Measurements from ENCODE around the gene MAGEE2.
"Not testable (repeated sequence)": the region's sequence is repeated elsewhere in the genome, so short reads cannot be mapped to it uniquely, and the experiment has no call there.

The MAGEE2 gene, protein sequence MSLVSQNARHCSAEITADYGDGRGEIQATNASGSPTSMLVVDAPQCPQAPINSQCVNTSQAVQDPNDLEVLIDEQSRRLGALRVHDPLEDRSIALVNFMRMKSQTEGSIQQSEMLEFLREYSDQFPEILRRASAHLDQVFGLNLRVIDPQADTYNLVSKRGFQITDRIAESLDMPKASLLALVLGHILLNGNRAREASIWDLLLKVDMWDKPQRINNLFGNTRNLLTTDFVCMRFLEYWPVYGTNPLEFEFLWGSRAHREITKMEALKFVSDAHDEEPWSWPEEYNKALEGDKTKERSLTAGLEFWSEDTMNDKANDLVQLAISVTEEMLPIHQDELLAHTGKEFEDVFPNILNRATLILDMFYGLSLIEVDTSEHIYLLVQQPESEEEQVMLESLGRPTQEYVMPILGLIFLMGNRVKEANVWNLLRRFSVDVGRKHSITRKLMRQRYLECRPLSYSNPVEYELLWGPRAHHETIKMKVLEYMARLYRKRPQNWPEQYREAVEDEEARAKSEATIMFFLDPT

DNA sequence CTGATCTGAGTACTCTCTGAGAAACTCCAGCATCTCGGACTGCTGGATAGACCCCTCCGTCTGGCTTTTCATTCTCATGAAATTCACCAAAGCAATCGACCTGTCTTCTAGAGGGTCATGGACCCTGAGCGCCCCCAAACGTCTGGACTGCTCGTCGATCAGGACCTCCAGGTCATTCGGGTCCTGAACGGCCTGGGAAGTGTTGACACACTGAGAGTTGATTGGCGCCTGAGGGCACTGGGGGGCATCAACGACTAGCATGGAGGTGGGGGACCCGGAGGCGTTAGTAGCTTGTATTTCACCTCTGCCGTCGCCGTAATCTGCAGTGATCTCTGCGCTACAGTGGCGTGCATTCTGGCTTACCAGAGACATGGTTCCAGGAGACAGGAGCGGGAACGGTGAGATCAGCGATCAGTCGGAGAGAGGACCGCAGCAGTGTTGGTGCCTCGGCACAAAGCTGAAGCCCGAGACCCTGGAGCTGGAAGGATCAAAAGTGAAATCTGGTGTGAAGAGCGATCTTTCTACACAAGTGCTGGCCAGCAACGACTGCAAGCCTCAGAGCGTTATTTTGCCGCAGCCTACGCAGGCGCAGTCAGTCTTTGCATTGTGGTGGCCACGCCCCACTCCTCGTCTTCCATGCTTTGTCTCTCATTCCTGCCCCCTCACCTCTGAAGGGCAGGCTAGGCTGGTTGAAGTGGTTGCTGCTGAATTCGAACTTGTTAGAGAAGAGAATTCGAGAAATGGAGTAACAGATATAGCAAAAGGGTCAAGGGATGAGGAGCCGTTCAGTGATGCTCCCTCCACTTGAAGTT lies at the start of gene MAGEE2:
Gene MAGEE2 (minus strand): TSS at position 575 of the 812 bp plus-strand sequence. CDS start 203 bp downstream, at position 372.
- H3K4me3 ChIP-seq (ENCODE audit: low read depth, low read length), result no peak within 1 kb of the TSS

DNA sequence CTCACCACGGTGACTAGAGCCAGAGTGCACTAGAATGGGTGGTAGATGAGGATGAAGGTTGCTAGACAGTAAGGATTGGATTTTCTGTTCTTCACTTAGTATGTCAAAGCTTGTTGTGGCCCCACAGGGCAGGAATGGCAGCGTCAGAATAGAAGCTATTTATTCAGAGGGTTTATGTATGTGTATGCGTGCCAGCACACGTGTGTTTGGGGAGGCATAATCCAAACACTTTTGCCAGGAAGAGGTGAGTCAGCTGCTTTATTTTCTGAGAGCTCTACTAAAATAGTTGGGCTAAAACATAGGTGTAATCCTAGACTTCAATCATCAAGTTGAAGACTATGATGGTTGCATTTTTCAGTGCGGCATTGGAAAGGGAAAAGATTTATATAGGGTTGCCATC lies 1.2 kb upstream of the MAGEE2 start:
- H3K4me3 ChIP-seq (ENCODE audit: low read depth, low read length), result no peak overlapping the region
- DNase-seq (ENCODE audit: low read depth), result no peak
- TF ChIP-seq, protein P1, sequence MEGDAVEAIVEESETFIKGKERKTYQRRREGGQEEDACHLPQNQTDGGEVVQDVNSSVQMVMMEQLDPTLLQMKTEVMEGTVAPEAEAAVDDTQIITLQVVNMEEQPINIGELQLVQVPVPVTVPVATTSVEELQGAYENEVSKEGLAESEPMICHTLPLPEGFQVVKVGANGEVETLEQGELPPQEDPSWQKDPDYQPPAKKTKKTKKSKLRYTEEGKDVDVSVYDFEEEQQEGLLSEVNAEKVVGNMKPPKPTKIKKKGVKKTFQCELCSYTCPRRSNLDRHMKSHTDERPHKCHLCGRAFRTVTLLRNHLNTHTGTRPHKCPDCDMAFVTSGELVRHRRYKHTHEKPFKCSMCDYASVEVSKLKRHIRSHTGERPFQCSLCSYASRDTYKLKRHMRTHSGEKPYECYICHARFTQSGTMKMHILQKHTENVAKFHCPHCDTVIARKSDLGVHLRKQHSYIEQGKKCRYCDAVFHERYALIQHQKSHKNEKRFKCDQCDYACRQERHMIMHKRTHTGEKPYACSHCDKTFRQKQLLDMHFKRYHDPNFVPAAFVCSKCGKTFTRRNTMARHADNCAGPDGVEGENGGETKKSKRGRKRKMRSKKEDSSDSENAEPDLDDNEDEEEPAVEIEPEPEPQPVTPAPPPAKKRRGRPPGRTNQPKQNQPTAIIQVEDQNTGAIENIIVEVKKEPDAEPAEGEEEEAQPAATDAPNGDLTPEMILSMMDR (conservative IDR thresholded peaks at IDR 0.05; ENCODE audit: low read depth, low read length), result no peak

More for the DNA sequence above, at the start of gene MAGEE2:
- DNase-seq (ENCODE audit: low read depth), result no peak
- TF ChIP-seq, protein P1 (conservative IDR thresholded peaks at IDR 0.05; ENCODE audit: low read depth, low read length), result no peak

DNA sequence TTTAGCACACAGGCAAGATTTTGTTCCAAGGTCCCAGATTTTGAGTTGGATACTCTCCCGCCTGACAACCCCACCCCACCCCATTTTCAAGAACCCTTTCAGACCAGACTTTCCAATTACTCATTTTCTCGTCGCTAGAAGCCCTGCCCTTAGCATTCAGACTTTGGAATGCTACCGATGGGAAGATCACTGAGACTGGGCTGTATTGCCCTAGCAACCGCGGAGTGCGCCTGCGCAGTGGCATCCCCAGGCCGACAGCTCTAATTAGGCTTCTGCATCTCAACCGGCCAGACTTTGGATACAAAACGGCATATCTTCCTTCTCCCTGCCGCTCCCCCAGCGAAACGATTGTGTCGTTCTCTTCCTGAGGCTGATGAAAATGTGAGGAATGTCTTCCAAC lies 3.4 kb downstream of the MAGEE2 start:
- TF ChIP-seq, protein P1 (conservative IDR thresholded peaks at IDR 0.05; ENCODE audit: low read depth, low read length), result no peak
- no peak overlapping the region for H3K4me3 ChIP-seq (ENCODE audit: low read depth, low read length)
- no peak for DNase-seq (ENCODE audit: low read depth)

DNA sequence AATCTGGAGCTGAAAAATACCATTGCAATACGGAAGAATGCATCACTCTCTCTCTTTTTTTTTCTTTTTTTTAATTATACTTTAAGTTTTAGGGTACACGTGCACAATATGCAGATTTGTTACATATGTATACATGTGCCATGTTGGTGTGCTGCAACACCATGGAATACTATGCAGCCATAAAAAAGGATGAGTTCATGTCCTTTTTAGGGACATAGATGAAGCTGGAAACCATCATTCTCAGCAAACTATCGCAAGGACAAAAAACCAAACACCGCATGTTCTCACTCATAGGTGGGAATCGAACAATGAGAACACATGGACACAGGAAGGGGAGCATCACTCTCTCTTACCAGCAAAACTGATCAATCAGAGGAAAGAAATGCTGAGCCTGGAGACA lies 17.0 kb downstream of the MAGEE2 start:
- not testable (repeated sequence) for DNase-seq (ENCODE audit: low read depth); H3K4me3 ChIP-seq (ENCODE audit: low read depth, low read length)

DNA sequence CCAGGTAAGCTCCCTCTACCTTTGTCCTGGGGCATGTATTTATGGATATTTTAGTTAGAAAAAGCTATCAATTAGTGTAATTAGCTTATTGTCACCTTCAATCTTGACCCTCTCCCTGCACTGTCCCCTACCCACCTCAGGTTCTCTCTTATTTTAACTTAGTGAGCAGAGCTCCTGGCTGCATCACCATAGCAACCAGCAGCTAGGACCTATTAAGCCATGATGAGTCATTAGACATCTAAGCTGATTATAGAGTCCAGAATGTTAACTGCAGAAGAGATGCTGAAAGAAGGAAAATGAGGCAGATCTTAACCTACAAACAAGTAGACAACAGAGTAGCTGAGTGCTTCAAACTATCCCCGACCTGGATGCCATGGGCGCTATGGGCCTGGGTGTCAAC lies 36.6 kb downstream of the MAGEE2 start:
- TF ChIP-seq, protein P1 (conservative IDR thresholded peaks at IDR 0.05; ENCODE audit: low read depth, low read length), result no peak
- DNase-seq (ENCODE audit: low read depth), result no peak
- H3K4me3 ChIP-seq (ENCODE audit: low read depth, low read length), result no peak overlapping the region

DNA sequence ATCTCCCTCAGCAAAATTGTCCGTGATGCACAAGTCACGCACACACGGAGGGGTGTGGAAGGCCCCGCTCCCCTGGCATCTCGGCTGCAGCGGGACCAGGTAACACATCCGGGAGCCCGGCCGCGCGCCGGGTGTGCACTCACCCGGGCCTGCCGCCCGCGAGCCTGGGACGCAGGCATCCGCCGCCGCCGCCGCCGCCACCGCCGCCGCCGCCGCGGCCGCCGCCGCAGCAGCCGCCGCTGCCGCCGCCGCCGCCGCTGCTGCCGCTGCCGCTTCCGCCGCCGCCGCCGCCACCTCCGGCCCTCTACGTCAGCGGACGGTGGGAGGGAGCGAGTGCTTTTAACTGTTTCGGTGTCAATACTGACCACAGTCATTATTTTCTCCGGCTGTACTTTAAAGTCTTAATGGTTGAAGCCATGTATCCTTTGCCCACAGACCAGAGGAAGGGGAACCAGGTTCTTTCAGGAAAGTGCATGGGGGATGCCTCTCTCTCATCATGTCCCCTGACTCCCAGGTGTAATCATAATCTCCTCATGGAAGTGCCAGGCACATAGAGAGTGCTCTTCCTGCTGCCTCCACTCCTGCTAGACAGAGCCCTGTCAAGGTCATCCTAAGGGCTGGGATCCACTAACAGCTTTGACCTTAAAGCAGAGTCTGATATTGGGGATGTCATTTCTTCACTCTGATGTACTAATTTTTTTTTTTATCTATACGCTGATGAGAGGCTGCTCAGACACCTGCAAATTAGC lies 38.0 kb downstream of the MAGEE2 start:
- DNase-seq (ENCODE audit: low read depth), result peak; percentile 20
- H3K4me3 ChIP-seq (ENCODE audit: low read depth, low read length), result peak overlapping the region; percentile 60
- TF ChIP-seq, protein P1 (conservative IDR thresholded peaks at IDR 0.05; ENCODE audit: low read depth, low read length), result no peak

All from choroid plexus epithelial cell (primary cell).